ENCODE data around the gene CCR4.

GRCh38 chr3:33003308-33003707 is 51.9 kb downstream of the CCR4 start:
- TF ChIP-seq CHD7 (IDR thresholded peaks at IDR 0.05; ENCODE audit: insufficient replicate concordance, low read length) (no peak), POLR2A (IDR thresholded peaks at IDR 0.05; ENCODE audit: control extremely low read depth in 1 of 2, low read depth in 2 of 2, low read length in 2 of 2) (no peak), MAX (IDR thresholded peaks at IDR 0.05) (no peak), EZH2 (IDR thresholded peaks at IDR 0.05; ENCODE audit: low read depth, low read length, severe bottlenecking) (no peak), HDAC2 (IDR thresholded peaks at IDR 0.05; ENCODE audit: borderline replicate concordance in 1 of 2, low read depth in 2 of 2, low read length in 2 of 2) (no peak), POLR2AphosphoS5 (IDR thresholded peaks at IDR 0.05; ENCODE audit: low read depth, low read length) (no peak), FOSL1 (IDR thresholded peaks at IDR 0.05; ENCODE audit: insufficient read depth, low read depth, low read length) (no peak), GABPA (IDR thresholded peaks at IDR 0.05; ENCODE audit: borderline replicate concordance, insufficient read depth, low read length) (no peak), HDAC6 (IDR thresholded peaks at IDR 0.05; ENCODE audit: low read depth, low read length) (no peak), BRCA1 (IDR thresholded peaks at IDR 0.05; ENCODE audit: low read depth, low read length) (no peak), SRF (IDR thresholded peaks at IDR 0.05; ENCODE audit: low read depth, low read length) (no peak), ZNF274 (IDR thresholded peaks at IDR 0.05; ENCODE audit: borderline replicate concordance, extremely low read depth, low read length) (no peak)

Data from H1 (cell line).